Mesothelial cell of epicardium (in vitro differentiated cells): ENCODE measurements around the gene BMPR1B. TPM values are rescaled to one million over a fixed set of nuclear protein-coding genes. Genes with fewer than 3 reads are reported as not detected.

Experiments
- DNase-seq, 2 experiments: peaks; one replicate each; pipeline ENCODE4 v3.0.0; 2021; ENCODE audit warnings: low spot score in 2 of 2; ENCODE audit not compliant: unreplicated experiment in 2 of 2
- H3K27ac Mint-ChIP-seq: 2 replicates; pipeline ENCODE4 v1.8.0; 2021; ENCODE audit warnings: mixed read lengths
- H3K27me3 Mint-ChIP-seq: 2 replicates; pipeline ENCODE4 v1.8.0; 2021; ENCODE audit warnings: low read depth, mixed read lengths
- H3K36me3 Mint-ChIP-seq: 2 replicates; pipeline ENCODE4 v1.8.0; 2021; ENCODE audit warnings: mixed read lengths
- H3K4me1 Mint-ChIP-seq: 2 replicates; pipeline ENCODE4 v1.8.0; 2021; ENCODE audit warnings: mixed read lengths
- H3K4me3 Mint-ChIP-seq: 2 replicates; pipeline ENCODE4 v1.8.0; 2021; ENCODE audit warnings: mild to moderate bottlenecking, moderate library complexity, mixed read lengths
- H3K9me3 Mint-ChIP-seq: 2 replicates; pipeline ENCODE4 v1.8.0; 2021; ENCODE audit warnings: mixed read lengths
- CTCF ChIP-seq: fragments of 200-600 bp; sonication (generic); IDR thresholded peaks from one replicate; pipeline ENCODE4 v1.5.0; 2021; ENCODE audit warnings: antibody characterized with exemption; ENCODE audit not compliant: unreplicated experiment
- total RNA-seq: library from RNA; stranded (reverse); gene quantifications from 3 replicates; pipeline ENCODE4 v1.2.1, GENCODE V29; 2021

The BMPR1B gene
- total RNA-seq, 1 donor from 2014 or later = 2.6 TPM

GRCh38 chr4:95049551-95050233, 291.9 kb downstream of the BMPR1B start:
- peaks cover 14% of the 10 kb centered on the region for H3K4me1 Mint-ChIP-seq

GRCh38 chr4:95050980-95051701, 293.4 kb downstream of the BMPR1B start:
- peaks cover 14% of the 10 kb centered on the region for H3K4me1 Mint-ChIP-seq
- no peaks in the 10 kb centered on the region for H3K27me3 Mint-ChIP-seq
- no peak for TF ChIP-seq CTCF
- no peak overlapping the region for H3K27ac Mint-ChIP-seq
- DNase-seq = no peak
- H3K36me3 Mint-ChIP-seq = no peaks in the 10 kb centered on the region
- no peaks in the 10 kb centered on the region for H3K9me3 Mint-ChIP-seq
- no peak overlapping the region for H3K4me3 Mint-ChIP-seq

More at GRCh38 chr4:95049551-95050233, 291.9 kb downstream of the BMPR1B start:
- DNase-seq = no peak
- no peaks in the 10 kb centered on the region for H3K36me3 Mint-ChIP-seq
- H3K27me3 Mint-ChIP-seq = no peaks in the 10 kb centered on the region
- no peak overlapping the region for H3K4me3 Mint-ChIP-seq
- no peak for TF ChIP-seq CTCF
- H3K9me3 Mint-ChIP-seq = no peaks in the 10 kb centered on the region
- H3K27ac Mint-ChIP-seq = no peak overlapping the region

GRCh38 chr4:95051702-95052020, 293.9 kb downstream of the BMPR1B start:
- DNase-seq = no peak
- Mint-ChIP-seq H3K9me3 (no peaks in the 10 kb centered on the region), H3K4me1 (peaks cover 14% of the 10 kb centered on the region), H3K4me3 (no peak overlapping the region), H3K36me3 (no peaks in the 10 kb centered on the region), H3K27ac (no peak overlapping the region), H3K27me3 (no peaks in the 10 kb centered on the region)
- no peak for TF ChIP-seq CTCF

GRCh38 chr4:95058991-95059390, 301.2 kb downstream of the BMPR1B start:
- no peak for TF ChIP-seq CTCF
- Mint-ChIP-seq H3K36me3 (no peaks in the 10 kb centered on the region), H3K4me3 (no peak overlapping the region), H3K27ac (no peak overlapping the region), H3K4me1 (peaks cover 11% of the 10 kb centered on the region), H3K9me3 (no peaks in the 10 kb centered on the region), H3K27me3 (no peaks in the 10 kb centered on the region)
- no peak for DNase-seq

- H3K9me3 Mint-ChIP-seq = peaks cover 3% of the 10 kb centered on the region
- H3K27me3 Mint-ChIP-seq = no peaks in the 10 kb centered on the region
- no peak overlapping the region for H3K27ac Mint-ChIP-seq
- no peak for TF ChIP-seq CTCF
- peaks cover 11% of the 10 kb centered on the region for H3K4me1 Mint-ChIP-seq
- DNase-seq = no peak
- H3K4me3 Mint-ChIP-seq = no peak overlapping the region
- no peaks in the 10 kb centered on the region for H3K36me3 Mint-ChIP-seq
Measured at GRCh38 chr4:95059663-95060062, 301.9 kb downstream of the BMPR1B start.
